Loucy (cell line): ENCODE results near the gene PDE8B.

ENCODE experiments used
- H2AFZ ChIP-seq: fragments of 200-600 bp; sonication (generic); 2 replicates; pipeline ENCODE4 v1.6.0; 2016; ENCODE audit warnings: antibody characterized with exemption, mild to moderate bottlenecking, low read length, moderate library complexity
- H3F3A ChIP-seq: fragments of 200-600 bp; 2 replicates; pipeline ENCODE4 v1.6.0; 2016; ENCODE audit warnings: antibody characterized with exemption, low read depth, mild to moderate bottlenecking
- H3K27me3 ChIP-seq: fragments of 200-600 bp; sonication (generic); 2 replicates; pipeline ENCODE4 v1.6.1; 2014; ENCODE audit warnings: low read length, mild to moderate bottlenecking; ENCODE audit not compliant: insufficient read depth, poor library complexity, severe bottlenecking
- H3K36me3 ChIP-seq: fragments of 200-600 bp; sonication (generic); 2 replicates; pipeline ENCODE4 v1.6.1; 2016; ENCODE audit warnings: low read length; ENCODE audit not compliant: insufficient read depth
- H3K4me1 ChIP-seq: fragments of 200-600 bp; sonication (generic); 2 replicates; pipeline ENCODE4 v1.5.1; 2014; ENCODE audit warnings: low read length, mild to moderate bottlenecking; ENCODE audit not compliant: insufficient read depth, poor library complexity, severe bottlenecking
- H3K4me2 ChIP-seq: fragments of 200-600 bp; sonication (generic); 2 replicates; pipeline ENCODE4 v1.6.0; 2014; ENCODE audit warnings: antibody characterized with exemption, low read length, low read depth, mild to moderate bottlenecking; ENCODE audit not compliant: poor library complexity, severe bottlenecking
- H3K4me3 ChIP-seq: fragments of 200-600 bp; sonication (generic); 2 replicates; pipeline ENCODE4 v1.5.1; 2014; ENCODE audit warnings: low read length, mild to moderate bottlenecking, mixed read lengths; ENCODE audit not compliant: poor library complexity, severe bottlenecking
- H3K79me2 ChIP-seq: fragments of 200-600 bp; sonication (generic); 2 replicates; pipeline ENCODE4 v1.6.1; 2014; ENCODE audit warnings: low read length; ENCODE audit not compliant: insufficient read depth
- H3K9ac ChIP-seq: fragments of 200-600 bp; sonication (generic); 2 replicates; pipeline ENCODE4 v1.6.0; 2014; ENCODE audit warnings: mild to moderate bottlenecking, low read depth, low read length, moderate library complexity; ENCODE audit not compliant: poor library complexity, severe bottlenecking
- H3K9me2 ChIP-seq: fragments of 200-600 bp; sonication (generic); replicated peaks from 2 replicates; pipeline ENCODE4 v1.6.1; 2016; ENCODE audit warnings: low read depth, low read length, mixed read lengths
- H3K9me3 ChIP-seq: fragments of 200-600 bp; sonication (generic); 2 replicates; pipeline ENCODE4 v1.6.1; 2014; ENCODE audit warnings: mild to moderate bottlenecking, antibody characterized with exemption, low read length, low read depth; ENCODE audit not compliant: insufficient read depth
- H4K20me1 ChIP-seq: fragments of 200-600 bp; sonication (generic); 2 replicates; pipeline ENCODE4 v1.6.0; 2014; ENCODE audit warnings: antibody characterized with exemption, low read length, mild to moderate bottlenecking; ENCODE audit not compliant: insufficient read depth, poor library complexity, severe bottlenecking
- CTCF ChIP-seq: fragments of 200-600 bp; sonication (generic); conservative IDR thresholded peaks from 2 replicates; pipeline ENCODE4 v1.5.1; 2014; ENCODE audit warnings: mild to moderate bottlenecking, antibody characterized with exemption, low read length
- EZH2phosphoT487 ChIP-seq: fragments of 200-600 bp; IDR thresholded peaks from 2 replicates; pipeline ENCODE4 v1.6.1; 2018; ENCODE audit warnings: antibody characterized with exemption, mild to moderate bottlenecking, moderate library complexity, borderline replicate concordance

The PDE8B gene

GRCh38 chr5:77177576-77177975 is 32.9 kb upstream of the PDE8B start:
- Histone ChIP-seq H2AFZ (no peak overlapping the region), H3K9me2 (no peaks in the 10 kb centered on the region), H3K4me2 (no peak overlapping the region), H3K9me3 (no peaks in the 10 kb centered on the region), H4K20me1 (no peaks in the 10 kb centered on the region), H3K79me2 (no peaks in the 10 kb centered on the region), H3K9ac (no peak overlapping the region), H3K4me1 (no peaks in the 10 kb centered on the region), H3K27me3 (no peaks in the 10 kb centered on the region), H3F3A (no peaks in the 10 kb centered on the region), H3K4me3 (no peak overlapping the region), H3K36me3 (no peaks in the 10 kb centered on the region)
- TF ChIP-seq EZH2phosphoT487 (no peak), CTCF (no peak)

DNA sequence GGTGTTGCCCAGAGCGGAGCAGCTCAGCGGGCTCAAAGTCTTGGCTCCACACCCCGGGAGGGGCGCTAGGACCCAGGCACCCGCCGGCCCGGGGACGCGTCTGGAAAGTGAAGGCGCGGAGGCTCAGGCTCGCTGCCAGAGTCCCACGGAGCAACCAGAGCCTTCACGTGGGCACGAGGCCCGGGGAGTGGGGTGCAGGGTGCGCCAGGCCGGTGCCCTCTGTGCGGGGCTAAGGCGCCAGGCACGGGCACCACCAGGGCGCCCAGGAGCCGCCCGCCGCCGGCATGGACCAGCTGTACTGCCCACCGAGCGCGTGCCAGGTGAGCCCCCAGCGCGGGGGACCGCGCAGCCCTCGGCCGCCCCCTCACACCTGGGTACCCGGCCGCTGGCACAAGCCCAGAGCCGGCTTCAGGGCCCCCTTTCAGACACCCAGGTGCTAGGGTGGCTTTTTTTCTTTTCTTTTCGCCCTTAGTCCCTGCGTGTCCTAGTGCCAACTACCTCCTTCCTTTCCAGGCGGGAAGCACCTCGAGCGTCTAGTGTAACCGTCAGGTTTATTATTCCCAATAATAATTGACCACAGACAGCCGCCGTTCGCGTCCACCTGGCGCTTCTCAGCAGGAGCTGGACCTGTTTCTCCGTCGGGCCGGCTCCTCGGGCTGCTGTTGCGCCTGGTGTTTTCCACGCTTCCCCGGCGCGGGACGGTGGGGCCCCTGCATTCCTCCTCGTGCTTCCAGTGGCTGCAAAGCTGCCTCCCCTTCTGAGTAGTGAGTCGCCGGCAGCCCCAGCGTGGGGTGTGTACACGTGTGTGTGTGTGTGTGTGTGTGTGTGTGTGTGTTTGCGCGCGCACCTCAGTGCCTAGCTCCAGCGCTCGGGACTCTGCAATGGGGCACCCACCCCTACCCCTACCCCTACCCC is 30.1 kb upstream of the PDE8B start:
- no peaks in the 10 kb centered on the region for H3K9me3 ChIP-seq
- H3K27me3 ChIP-seq = no peaks in the 10 kb centered on the region
- no peak overlapping the region for H3K9ac ChIP-seq
- H4K20me1 ChIP-seq = no peaks in the 10 kb centered on the region
- H3K36me3 ChIP-seq = no peaks in the 10 kb centered on the region
- no peak overlapping the region for H3K4me3 ChIP-seq
- no peak overlapping the region for H2AFZ ChIP-seq
- no peaks in the 10 kb centered on the region for H3K9me2 ChIP-seq
- no peaks in the 10 kb centered on the region for H3K4me1 ChIP-seq
- no peaks in the 10 kb centered on the region for H3K79me2 ChIP-seq
- no peaks in the 10 kb centered on the region for H3F3A ChIP-seq
- no peak overlapping the region for H3K4me2 ChIP-seq
- TF ChIP-seq EZH2phosphoT487 (no peak), CTCF (no peak)

DNA sequence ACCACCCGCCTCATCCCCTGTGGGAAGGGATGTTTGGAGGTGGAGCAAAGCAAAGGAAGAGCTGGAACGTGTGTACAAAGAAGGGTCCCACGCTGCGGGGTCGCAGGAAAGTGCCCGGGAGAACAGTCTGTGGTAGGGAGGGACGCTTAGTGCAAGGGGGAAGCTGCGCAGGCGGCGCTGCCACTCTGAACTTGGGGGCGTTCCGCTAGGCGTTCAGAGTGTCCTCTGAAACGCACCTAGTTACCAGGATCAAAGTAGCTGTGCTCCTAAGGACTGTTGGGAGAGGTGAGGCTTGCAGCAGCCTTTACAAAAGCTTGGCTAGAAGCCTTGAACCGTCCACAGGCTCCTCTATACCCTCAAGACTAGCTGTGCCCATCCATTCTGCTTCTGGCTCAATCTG is 29.3 kb upstream of the PDE8B start:
- H3K4me1 ChIP-seq = no peaks in the 10 kb centered on the region
- H3F3A ChIP-seq = no peaks in the 10 kb centered on the region
- no peaks in the 10 kb centered on the region for H3K9me2 ChIP-seq
- H3K27me3 ChIP-seq = no peaks in the 10 kb centered on the region
- no peaks in the 10 kb centered on the region for H4K20me1 ChIP-seq
- H3K4me2 ChIP-seq = no peak overlapping the region
- H3K36me3 ChIP-seq = no peaks in the 10 kb centered on the region
- no peak overlapping the region for H2AFZ ChIP-seq
- no peak for TF ChIP-seq CTCF
- TF ChIP-seq EZH2phosphoT487 = no peak
- no peaks in the 10 kb centered on the region for H3K9me3 ChIP-seq
- no peak overlapping the region for H3K4me3 ChIP-seq
- H3K79me2 ChIP-seq = no peaks in the 10 kb centered on the region
- no peak overlapping the region for H3K9ac ChIP-seq
